NOMO-1 (cell line): ENCODE measurements around the gene MARCHF9.

Experiments used
- DNase-seq, 2 experiments: peaks; one replicate each; lab custom pipeline; 2025; ENCODE audit not compliant: unreplicated experiment in 2 of 2; lab: John Stamatoyannopoulos, UW

MARCHF9 gene

GRCh38 chr12:57736741-57737466 lies 18.0 kb upstream of the MARCHF9 start:
- no peak for DNase-seq

DNA sequence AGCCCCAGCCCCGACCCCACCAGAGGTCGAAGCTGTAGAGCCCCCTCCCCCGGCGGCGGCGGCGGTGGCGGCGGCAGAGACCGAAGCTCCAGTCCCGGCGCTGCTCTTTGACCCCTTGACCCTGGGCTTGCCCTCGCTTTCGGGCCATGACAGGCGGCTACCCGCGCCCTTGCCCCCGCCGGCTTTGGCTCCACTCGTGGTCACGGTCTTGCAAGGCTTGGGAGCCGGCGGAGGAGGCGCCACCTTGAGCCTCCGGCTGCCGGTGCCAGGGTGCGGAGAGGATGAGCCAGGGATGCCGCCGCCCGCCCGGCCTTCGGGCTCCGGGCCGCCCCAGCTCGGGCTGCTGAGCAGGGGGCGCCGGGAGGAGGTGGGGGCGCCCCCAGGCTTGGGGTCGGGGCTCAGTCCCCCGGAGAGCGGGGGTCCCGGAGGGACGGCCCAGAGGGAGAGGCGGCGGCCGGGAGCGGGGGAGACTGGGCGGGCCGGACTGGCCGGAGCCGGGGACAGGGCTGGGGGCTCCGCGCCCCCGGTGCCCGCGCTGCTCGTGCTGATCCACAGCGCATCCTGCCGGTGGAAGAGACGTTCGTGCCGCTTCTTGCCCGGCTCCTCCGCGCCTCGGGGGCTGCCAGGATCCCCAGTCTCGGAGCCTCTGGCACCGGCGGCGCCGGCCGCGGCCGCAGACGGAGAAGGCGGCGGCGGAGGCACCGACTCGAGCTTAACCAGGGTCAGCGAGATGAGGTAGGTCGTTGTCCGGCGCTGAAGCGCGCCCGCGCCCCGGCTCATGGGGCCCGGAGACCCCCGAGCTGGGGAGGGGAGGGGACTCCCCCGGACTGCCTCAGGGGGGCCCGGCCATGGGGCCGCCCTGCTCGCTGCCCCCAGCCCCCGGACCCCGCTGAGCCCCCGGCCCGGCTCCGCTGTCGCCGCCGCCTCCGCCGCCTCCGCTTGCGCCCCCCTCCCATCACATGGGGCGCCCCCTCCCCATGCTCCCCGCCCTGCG lies 17.1 kb upstream of the MARCHF9 start:
- DNase-seq, result no peak

DNA sequence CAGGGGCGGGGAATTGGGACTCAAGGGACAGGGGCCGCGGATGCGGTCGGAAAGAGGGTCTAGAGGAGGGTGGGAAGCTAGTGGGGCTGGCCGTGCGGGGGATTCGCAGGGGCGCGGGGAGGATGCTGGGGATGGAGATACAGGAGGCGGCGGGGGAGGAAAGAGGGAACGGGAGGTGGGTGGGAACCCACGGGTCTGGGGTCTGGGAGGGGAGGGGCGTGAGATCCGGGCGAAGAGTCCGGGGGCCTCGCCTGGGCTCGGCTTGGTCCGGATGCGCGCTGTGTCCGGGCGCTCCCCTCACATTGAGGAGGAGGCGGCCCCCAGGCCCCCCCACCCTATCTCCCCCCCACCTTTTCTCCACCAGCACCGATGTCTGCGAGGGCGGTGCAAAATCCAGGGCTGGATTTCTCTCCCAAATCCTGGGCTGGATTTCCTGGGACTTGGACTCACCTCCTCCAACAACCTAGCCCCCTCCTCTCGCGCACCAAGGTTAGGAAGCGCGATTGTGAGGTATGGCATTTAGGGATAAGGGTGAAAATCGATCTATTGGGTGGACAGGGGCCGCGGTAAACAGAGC lies 16.2 kb upstream of the MARCHF9 start, which contains the start of gene AGAP2:
Gene AGAP2 (minus strand): TSS at position 82 of the 577 bp plus-strand sequence. CDS start 496 bp downstream, outside the sequence.
- DNase-seq, result no peak

GRCh38 chr12:57739387-57739786 lies 15.5 kb upstream of the MARCHF9 start:
- DNase-seq, result no peak

- DNase-seq, result no peak
These were observed 14.9 kb upstream of the MARCHF9 start for GRCh38 chr12:57739914-57740538.

DNA sequence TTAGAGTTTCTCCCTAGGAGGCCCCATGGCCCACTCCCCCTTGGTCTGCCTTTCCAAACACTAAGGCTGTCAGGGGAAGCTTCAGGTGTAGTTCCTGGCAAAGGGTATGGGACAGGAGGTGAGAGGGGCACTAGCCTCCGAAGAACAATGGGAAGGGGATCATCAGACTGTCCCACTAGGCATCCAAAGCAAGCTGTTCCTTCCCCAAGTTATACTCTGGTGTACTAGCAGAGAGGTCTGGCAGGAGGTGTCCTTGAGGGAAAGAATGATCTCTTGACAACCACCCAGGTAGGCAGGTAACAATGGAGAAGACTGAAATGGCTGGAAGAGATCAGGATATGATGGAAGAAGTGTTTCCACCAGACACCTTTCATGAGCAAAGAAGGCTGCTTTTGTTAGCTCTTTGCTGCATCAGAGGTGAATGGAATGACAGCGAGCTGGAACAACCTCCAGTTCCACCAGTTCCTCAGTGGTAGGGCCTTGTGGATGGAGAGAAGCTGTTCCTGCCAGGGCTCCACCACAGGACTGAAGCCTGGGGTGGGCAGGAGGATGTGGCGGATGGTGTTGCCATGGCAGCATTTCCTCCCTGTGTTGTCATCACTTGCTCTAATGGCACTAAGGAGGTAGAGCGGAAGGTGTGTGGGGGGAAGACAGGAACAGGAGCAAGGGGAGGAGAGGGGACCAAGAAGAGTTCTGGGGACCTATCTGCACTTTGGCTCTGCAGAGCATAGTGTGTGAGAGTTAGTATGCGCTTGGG lies 14.1 kb upstream of the MARCHF9 start:
- peak; percentile 28 to 31 for DNase-seq

GRCh38 chr12:57741413-57741789 lies 13.5 kb upstream of the MARCHF9 start:
- no peak for DNase-seq

GRCh38 chr12:57741844-57742738 lies 12.8 kb upstream of the MARCHF9 start:
- peak; percentile 60 to 84 for DNase-seq

- no peak for DNase-seq
These were observed 11.1 kb upstream of the MARCHF9 start for GRCh38 chr12:57743769-57744168.

DNA sequence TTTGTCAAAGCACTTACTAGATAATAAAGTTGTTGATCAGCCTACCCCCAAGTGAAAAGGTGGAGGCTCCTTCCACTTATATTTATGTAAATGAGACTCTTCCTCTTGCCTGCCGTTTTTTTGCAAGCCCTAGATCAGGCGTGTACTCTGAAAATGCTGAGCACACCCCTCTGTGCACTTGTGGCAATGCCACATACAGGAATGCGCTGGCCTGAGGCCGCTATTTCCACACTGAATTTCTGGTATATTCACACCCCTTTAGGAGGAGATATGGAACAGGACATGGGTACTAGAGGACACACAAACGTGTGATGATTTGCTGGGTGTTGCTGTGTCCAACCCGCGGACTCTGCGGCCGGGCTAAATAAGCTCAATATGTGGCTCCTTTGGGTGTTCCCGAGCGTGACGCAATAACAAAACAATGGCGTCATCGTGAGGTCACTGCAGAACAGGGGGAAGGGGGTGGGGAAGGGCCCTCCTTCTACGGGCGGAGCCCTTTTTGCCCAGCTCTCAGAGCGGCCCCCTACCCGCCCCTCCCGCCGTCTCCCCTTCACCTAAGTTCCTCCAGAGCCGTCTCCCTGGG lies 10.6 kb upstream of the MARCHF9 start:
- peak; percentile 45 to 57 for DNase-seq

- peak; percentile 98 for DNase-seq
These were observed 10.0 kb upstream of the MARCHF9 start, which contains the start of gene TSPAN31 for GRCh38 chr12:57744777-57745484. TSPAN31 (plus strand) TSS chr12:57745039; CDS start chr12:57745155, 116 bp downstream.

- DNase-seq, result no peak
These were observed 9.4 kb upstream of the MARCHF9 start for GRCh38 chr12:57745485-57745881.

DNA sequence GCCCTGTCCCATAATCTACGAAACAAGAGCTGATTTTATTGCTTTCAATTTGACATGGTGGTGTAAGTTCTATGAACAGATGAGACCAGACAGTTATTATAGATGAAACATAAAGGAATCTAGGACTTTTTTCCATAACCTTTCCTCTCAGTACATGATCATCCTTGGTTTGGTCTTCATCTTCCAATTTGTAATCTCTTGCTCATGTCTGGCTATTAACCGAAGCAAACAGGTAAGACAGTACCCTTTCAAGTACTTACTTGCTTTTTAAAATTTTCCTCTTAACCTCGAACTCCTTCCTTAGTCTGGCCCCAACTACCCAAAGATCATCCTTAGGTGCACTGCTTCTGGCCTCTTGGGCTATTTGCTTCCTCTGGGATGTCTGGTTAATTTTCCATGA lies 8.9 kb upstream of the MARCHF9 start:
- DNase-seq, result no peak

GRCh38 chr12:57749061-57749460 lies 5.8 kb upstream of the MARCHF9 start:
- no peak for DNase-seq

GRCh38 chr12:57750561-57751431 lies 4.1 kb upstream of the MARCHF9 start:
- no peak for DNase-seq

DNA sequence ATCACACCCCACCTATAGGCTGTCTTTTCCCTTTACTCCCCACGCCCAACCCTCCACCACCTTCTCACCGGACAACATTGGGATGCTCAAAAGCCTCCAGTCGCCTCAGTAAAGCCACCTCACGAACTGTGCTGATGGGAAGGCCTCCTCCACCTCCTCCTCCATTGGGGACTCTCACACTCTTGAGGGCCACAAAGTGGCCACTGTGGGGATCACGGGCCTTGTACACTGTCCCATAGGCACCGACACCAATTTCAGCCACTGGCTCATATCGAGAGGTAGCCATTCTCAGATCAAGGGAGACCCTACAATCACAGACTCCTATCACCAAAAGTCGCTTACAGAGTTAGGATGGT lies 3.5 kb upstream of the MARCHF9 start:
- DNase-seq, result no peak
